Activated CD4-positive, alpha-beta T cell treated with anti-CD3 and anti-CD28 coated beads, Interleukin-2, amount 50 U/mL, for 24 hours (primary cell): ENCODE measurements around the gene WNT2B.
"Not testable (repeated sequence)": the region's sequence is repeated elsewhere in the genome, so short reads cannot be mapped to it uniquely, and the experiment has no call there.

Experiments used
- DNase-seq, 2 donors: peaks; one replicate each; pipeline ENCODE4 v3.0.0-alpha.2; 2020; ENCODE audit warnings: low read depth in 1 of 2, low spot score in 1 of 2

WNT2B gene

DNA sequence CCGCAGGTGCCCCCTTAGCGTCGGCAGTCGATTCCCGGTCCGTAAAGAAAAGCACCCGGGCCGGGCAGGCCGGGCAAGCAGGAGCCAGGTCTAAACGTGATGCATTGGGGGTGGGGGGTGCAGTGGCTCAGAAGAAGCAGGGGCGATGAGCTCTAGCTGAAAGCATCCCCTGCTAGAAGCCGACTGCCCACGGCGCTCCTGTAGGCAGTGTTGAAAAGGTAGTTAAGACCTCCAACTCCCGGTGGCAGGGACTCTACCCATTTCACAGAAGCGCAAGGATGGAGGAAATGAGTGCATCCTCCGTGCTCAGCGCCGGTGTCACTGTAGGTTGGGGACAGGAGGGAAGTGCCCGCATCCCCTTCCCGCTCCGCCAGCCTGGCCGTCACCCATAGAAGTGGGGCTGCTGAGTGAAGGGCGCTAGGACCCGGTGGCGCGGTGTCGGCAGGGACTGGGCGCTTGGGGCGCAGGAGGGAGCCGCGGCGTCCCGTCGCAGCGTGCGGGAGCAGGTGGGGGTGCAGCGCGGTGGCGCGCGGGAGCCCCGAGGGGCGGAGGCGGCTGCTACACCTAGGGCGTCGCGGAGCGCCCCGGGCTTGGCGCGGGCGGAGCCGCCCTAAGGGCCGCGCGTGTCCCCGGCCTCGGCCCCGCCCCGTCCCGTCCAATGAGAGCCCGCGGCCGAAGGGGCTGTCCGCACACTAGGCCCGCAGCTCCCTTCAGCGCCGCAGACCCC, at the start of gene WNT2B:
TSS of gene WNT2B (plus strand) at position 688 of the 727 bp plus-strand sequence. CDS start 298 bp downstream, outside the sequence.
- peak; percentile 21 to 25 for DNase-seq

GRCh38 chr1:112460615-112461014, 48.1 kb upstream of the WNT2B start:
- DNase-seq, result no peak

DNA sequence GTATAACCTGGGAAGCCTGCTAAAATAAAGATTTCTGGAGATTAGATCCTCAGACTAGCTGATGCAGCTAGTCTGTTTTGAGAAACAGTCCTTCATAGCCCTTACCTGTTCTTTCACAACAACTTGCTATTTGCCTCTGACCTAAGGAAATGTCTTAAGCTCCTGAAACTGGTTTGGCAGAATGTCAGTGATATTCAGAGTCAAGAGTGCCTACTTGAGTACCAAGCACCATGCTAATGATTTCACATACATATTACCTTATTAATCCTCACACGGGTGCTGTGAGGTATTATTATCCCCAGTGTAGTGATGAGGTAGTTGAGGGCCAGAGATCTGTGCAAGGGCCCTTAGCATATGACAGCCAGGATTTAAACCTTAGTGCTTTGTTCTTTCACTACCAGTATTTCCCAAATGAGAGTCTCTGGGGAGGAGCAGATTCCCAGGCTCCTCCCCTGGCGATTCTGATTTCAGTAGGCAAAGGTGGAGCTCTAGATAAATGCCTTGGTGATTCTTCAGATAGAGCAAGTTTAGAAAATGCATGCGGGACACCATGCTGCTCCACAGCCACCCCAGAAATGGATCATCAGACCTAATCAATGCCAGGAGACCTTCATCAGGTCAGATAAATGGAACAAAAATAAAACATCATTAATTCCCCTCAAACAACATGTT, 47.4 kb upstream of the WNT2B start:
- DNase-seq, result no peak

GRCh38 chr1:112462953-112463279, 45.8 kb upstream of the WNT2B start:
- DNase-seq, result no peak

GRCh38 chr1:112464501-112464900, 44.3 kb upstream of the WNT2B start:
- no peak for DNase-seq

- no peak for DNase-seq
Measured at GRCh38 chr1:112465122-112465521, 43.6 kb upstream of the WNT2B start.

DNA sequence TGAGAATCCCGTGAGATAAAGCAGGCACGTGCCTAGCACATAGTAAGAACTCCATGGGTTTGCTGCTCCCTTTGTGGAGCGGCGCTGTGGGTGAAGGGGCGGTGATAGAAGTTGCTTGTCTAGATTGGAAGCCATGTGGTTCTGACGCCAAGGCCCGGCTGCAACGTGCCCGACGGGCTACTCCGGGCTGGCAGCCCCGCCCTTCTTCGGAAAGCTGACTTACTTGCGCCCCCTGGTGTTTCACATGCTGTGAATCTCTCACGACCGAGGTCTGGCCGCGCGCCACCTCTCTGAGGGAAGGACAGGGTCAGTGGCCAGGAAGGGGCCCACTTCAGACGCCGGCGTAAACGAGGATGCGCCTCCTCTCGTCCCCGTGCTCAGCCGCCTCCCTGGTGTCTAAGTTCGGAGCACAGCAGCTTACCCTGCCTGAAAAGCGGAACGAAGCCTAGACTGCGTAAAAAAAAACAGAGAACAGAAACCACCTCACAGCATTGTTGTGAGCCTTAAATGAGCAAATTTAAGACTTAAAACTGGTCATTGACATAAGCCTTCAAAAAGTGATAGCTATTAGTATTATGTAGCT, 42.6 kb upstream of the WNT2B start:
- DNase-seq, result peak; percentile 74 to 83

- not testable (repeated sequence) for DNase-seq
Measured at GRCh38 chr1:112470324-112470723, 38.4 kb upstream of the WNT2B start.

DNA sequence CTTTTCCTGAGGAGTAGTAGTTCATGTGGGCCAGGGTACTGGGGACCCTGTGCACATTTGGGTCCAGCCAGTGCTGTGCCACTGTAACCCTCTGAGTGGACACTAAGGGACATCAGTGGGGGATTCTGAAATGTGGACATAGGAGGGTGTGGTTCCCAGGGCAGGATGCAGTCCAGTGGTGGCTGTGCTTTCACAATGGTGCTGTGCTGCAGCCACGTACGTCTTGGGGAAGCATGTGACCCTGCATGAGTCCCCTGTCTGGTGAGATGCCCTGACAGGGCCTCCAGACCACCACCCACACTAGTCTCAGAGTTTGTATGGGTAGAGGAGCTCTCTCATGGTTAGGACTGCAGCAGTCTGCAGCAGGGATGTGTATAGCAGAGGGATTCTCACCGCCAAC, 37.8 kb upstream of the WNT2B start:
- no peak for DNase-seq

DNA sequence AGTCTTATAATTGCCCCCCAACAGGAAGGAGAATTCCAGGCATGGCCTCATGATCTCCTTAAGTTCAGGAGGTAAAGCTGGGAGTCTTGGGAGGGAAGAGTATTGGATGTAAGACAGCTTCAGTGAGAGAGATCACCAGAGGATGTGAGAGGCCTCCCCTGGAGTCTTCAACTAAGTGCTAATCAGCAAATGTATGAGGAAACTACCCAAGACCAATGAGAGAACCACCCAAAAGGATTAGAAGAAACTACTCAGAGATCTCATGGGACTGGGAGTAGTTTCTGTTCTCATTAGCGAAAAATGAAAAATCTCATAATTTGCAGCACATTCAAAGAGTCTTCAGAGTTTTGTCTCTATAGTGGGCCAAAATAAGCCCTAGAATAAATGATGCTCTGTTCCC, 36.6 kb upstream of the WNT2B start:
- DNase-seq, result no peak

GRCh38 chr1:112477550-112477949, 31.2 kb upstream of the WNT2B start:
- DNase-seq, result no peak

GRCh38 chr1:112478314-112478713, 30.5 kb upstream of the WNT2B start:
- no peak for DNase-seq

DNA sequence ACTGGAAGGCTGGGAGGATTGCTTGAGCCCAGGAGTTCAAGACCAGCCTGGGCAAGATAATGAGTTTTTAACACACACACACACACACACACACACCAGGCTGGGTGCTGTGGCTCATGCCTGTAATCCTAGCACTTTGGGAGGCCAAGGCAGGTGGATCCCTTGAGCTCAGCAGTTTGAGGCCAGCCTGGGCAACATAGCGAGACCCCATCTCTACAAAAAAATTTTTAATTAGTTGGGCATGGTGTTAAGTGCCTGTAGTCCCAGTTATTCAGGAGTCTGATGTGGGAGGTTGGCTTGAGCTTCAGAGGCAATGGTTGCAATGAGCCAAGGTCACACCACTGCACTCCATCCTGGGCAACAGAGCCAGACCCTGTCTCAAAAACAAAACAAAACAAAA, 22.7 kb upstream of the WNT2B start:
- not testable (repeated sequence) for DNase-seq

DNA sequence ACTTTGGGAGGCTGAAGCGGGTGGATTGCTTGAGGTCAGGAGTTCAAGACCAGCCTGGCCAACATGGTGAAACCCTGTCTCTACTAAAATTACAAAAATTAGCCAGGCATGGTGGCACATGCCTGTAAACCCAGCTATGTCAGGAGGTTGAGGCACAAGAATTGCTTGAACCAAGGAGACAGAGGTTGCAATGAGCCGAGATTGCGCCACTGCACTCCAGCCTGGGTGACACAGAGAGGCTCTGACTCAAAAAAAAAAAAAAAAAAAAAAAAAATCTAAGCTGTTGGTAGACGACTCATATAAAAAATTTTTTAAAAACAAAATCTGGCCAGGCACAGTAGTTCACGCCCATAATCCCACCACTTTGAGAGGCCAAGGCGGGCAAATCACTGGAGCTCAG, 21.1 kb upstream of the WNT2B start:
- not testable (repeated sequence) for DNase-seq

DNA sequence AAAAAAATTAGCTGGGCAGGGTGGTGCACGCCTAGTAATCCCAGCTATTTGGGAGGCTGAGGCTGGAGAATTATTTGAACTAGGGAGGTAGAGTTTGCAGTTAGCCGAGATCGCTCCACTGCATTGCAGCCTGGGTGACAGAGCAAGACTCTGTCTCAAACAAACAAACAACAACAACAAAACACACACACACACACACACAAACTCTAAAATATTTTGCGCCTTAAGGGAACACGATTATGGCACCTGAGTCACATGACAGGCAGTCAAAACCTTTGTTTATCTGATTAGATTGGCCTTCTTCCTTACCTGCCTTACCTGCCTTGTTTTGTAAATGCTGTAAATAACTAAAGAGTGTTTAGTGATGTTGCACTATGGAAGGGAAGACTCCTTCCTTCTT, 20.6 kb upstream of the WNT2B start:
- no peak for DNase-seq

DNA sequence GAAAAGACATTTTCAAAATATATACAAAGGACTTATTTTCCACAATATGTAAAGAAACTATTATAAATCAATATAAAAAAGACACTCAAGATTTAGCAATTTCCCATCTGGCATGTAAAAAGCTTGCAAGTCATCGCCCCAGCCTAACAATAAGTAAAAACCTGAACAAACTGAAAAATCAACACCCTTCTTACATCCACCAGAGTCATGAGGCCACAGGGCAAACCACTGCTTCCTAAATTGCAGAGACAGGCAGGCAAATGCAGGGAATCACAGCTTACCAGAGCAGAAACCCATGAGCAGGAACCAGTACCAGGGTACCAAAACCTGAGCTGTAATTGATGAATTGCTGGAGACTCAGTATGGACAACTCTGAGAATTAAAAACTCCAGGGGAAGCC, 16.7 kb upstream of the WNT2B start:
- DNase-seq, result no peak

DNA sequence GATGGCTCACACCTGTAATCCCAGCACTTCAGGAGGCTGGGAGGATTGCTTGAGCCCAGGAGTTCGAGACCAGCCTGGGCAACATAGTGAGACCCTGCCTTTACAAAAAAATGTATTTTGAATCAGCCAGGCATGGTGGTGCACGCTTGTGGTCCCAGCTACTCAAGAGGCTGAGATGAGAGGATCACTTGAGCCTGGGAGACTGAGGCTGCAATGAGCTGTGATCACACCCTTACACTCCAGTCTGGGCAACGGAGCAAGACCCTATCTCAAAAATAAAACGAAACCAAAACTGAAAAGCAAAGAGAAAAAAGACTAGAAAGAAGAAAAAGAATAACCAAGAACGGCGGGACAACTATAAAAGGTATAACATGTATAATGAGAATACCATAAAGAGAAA, 15.4 kb upstream of the WNT2B start:
- no peak for DNase-seq

DNA sequence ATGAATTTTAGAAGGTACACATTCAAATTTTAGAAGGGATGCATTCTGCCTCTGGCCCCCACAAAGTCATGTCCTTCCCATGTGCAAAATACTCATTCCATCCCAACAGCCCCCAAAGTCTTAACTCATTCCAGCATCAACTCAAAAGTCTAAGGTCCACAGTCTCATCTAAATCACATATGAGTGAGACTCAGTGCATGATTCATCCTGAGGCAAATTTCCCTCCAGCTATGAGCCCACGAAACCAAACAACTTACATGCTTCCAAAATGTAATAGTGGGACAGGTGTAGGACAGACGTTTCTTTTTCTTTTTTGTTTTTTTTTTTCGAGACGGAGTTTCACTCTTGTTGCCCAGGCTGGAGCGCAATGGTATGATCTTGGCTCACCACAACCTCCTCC, 12.5 kb upstream of the WNT2B start:
- DNase-seq, result no peak

GRCh38 chr1:112501810-112502641, 6.7 kb upstream of the WNT2B start:
- peak; percentile 26 to 28 for DNase-seq

DNA sequence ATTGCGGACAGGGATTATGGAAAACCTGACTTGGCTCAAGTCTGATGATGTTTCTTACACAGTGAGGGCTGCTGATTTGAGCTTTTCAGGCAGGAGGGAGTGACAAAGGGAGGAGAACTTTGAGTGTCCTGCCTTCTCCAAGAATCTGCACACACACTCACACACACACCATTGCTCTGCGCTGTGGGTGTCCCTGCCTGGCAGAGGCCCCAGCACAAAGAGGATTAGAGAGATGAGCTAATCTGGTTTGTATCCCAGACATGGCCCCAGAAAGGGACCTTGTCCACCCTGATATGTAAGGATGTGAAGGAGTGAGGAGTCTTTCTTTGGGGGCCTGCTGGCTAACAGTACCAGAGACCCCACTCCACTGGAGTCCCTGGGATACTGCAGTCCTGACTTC, 5.9 kb upstream of the WNT2B start:
- no peak for DNase-seq

DNA sequence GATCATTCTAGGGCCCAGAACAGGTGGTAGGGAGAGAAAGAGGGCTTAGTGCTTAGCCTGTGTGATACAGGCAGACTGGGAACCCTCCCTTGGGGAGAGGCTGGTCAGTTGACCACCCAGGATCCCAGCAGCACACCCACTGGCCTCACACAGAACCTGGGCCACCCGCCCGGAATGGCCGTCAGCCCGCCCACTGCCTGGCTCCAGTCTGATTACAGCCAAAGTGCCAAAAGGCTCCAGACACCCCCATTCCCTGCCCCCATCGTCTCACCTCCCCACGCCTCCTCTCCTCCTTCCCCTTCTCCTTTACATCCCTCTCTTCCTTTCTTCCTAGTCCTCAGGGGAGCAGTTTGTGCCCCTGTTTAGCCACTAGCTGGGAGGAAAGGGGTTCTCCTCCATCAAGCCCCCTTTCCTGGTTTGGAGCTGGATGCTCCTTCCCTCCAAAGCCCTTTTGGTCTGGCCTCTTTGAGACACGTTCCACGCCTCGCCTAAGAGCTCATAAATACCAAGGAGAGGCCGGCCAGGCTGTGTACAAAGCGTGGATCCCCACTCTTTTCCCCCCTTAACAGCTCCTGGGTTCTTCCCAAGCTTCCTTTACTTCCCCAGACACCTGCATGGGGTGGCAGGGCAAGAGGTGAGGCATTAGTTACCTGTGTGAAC, 4.6 kb upstream of the WNT2B start:
- DNase-seq, result no peak
